ENCODE results near the gene SMYD2.

DNA sequence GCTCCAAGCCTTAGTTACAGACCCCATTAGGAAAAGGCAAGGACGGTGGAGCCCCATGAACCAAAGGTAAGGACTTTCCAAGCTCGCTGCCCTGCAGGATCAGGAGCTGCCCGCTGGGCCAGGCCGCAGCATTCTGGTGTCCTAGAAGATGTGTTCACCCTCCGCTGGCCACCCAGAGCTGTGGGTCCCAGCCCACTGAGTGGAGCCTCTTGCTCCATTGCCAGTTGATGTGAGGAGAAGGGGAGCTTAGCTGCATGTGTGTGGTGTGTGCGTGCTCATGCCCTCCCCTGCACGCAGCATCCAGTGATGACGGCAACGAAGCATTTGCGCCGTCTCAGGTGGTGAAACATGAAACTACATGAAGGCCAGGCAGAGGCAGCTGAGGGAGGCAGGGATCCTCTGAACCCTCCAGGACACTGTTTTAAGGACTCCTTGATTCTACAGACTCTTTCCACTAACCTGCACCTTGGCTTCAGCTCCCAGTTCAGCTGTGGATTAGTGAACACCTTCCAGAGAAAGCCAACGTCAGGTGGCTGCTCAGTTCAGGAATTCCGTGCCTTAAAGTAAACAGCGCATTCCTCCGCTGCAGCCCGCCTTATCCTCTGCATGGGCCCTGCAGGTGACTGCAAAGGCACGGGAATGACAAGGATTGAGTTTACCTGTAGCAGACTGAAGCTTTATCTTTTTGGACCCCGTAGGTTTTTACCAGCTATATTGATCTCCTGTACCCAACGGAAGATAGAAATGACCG, 48.7 kb downstream of the SMYD2 start:
- TF ChIP-seq, protein P1, sequence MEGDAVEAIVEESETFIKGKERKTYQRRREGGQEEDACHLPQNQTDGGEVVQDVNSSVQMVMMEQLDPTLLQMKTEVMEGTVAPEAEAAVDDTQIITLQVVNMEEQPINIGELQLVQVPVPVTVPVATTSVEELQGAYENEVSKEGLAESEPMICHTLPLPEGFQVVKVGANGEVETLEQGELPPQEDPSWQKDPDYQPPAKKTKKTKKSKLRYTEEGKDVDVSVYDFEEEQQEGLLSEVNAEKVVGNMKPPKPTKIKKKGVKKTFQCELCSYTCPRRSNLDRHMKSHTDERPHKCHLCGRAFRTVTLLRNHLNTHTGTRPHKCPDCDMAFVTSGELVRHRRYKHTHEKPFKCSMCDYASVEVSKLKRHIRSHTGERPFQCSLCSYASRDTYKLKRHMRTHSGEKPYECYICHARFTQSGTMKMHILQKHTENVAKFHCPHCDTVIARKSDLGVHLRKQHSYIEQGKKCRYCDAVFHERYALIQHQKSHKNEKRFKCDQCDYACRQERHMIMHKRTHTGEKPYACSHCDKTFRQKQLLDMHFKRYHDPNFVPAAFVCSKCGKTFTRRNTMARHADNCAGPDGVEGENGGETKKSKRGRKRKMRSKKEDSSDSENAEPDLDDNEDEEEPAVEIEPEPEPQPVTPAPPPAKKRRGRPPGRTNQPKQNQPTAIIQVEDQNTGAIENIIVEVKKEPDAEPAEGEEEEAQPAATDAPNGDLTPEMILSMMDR (IDR thresholded peaks at IDR 0.05): no peak
- TF ChIP-seq EP300 (IDR thresholded peaks at IDR 0.05) (no peak), POLR2A (IDR thresholded peaks at IDR 0.05) (no peak)
